ENCODE measurements around the gene CHM. TPM values are rescaled to one million over a fixed set of nuclear protein-coding genes. Genes with fewer than 3 reads are reported as not detected.

Gene CHM
- total and polyA plus RNA-seq, 2 of the 8 experiments (the other 6 are each of a cell fraction or from before 2014, with no cell fraction given), result 8.6 to 15.5 TPM

MicroRNA genes within 50 kb of the gene (microRNA counts, 767-probe panel; counts per million panel counts)
- microRNA hsa-miR-1321, result 879 counts per million, percentile 95 among the panel's probes with 10 or more counts
- 879 counts per million, percentile 95 among the panel's probes with 10 or more counts for microRNA hsa-miR-361-3p
- microRNA hsa-miR-361-5p, result 4,687 counts per million, percentile 95 among the panel's probes with 10 or more counts

Small RNAs within 50 kb of the gene (microRNA-seq; reads per million reads assigned to microRNA genes)
- gene MIR1321 (ENCODE audit: borderline microRNAs expressed in 2 of 2, borderline number of aligned reads in 2 of 2, borderline replicate concordance in 1 of 2) (0 reads per million in 2 experiments), gene MIR361 (ENCODE audit: borderline microRNAs expressed in 2 of 2, borderline number of aligned reads in 2 of 2, borderline replicate concordance in 1 of 2) (722 to 729 reads per million in 2 experiments)

Small RNAs within 50 kb of the gene (small RNA-seq; reads per million reads assigned to genes)
- gene AL022401.1 (ENCODE audit: insufficient read depth), result not detected
- 800 reads per million, percentile 99 among the genes with 10 or more reads in this experiment for gene MIR361 (ENCODE audit: insufficient read depth)
- not detected for gene NDUFA5P7 (ENCODE audit: insufficient read depth)
- gene RF00019 (ENCODE audit: insufficient read depth), result not detected

Other genes starting within 250 kb of the CHM start
- 1.8 TPM in 2 replicates for gene DACH2, start 100.9 kb upstream of the CHM start, total RNA-seq (2021; fragmentation: NEBNext Ultra II Directional; extraction: Animal tissue kit (Norgen Biotek cat#: 25700))
- gene DACH2, start 100.9 kb upstream of the CHM start, polyA plus RNA-seq (2011; rRNA removed), result 1.0 and 1.6 TPM in 2 replicates